GM21381 (cell line): ENCODE results near the gene CEP89.
"Not testable (repeated sequence)": the region's sequence is repeated elsewhere in the genome, so short reads cannot be mapped to it uniquely, and the experiment has no call there.

Experiments
- ATAC-seq: cut with Tn5 transposase; IDR thresholded peaks from one replicate; pipeline ENCODE4 v1.9.1; 2021; ENCODE audit warnings: mild to moderate bottlenecking, moderate library complexity; ENCODE audit not compliant: unreplicated experiment

Gene CEP89

GRCh38 chr19:32848035-32848434 lies 123.7 kb downstream of the CEP89 start:
- ATAC-seq: not testable (repeated sequence)

GRCh38 chr19:32843716-32844245 lies 128.0 kb downstream of the CEP89 start:
- ATAC-seq: no peak

- no peak for ATAC-seq
These were observed 129.7 kb downstream of the CEP89 start for GRCh38 chr19:32842061-32842460.

- no peak for ATAC-seq
These were observed 134.2 kb downstream of the CEP89 start for GRCh38 chr19:32837531-32837930.

GRCh38 chr19:32833388-32833787 lies 138.4 kb downstream of the CEP89 start:
- not testable (repeated sequence) for ATAC-seq

GRCh38 chr19:32832825-32833224 lies 138.9 kb downstream of the CEP89 start:
- not testable (repeated sequence) for ATAC-seq

- ATAC-seq: not testable (repeated sequence)
These were observed 139.7 kb downstream of the CEP89 start for GRCh38 chr19:32832094-32832493.

- ATAC-seq: no peak
These were observed 140.1 kb downstream of the CEP89 start for GRCh38 chr19:32831611-32832010.

GRCh38 chr19:32830231-32831014 lies 141.3 kb downstream of the CEP89 start:
- ATAC-seq: no peak

- ATAC-seq: no peak
These were observed 142.3 kb downstream of the CEP89 start for GRCh38 chr19:32829345-32829896.

- ATAC-seq: no peak
These were observed 143.0 kb downstream of the CEP89 start for GRCh38 chr19:32828643-32829344.

GRCh38 chr19:32828139-32828538 lies 143.6 kb downstream of the CEP89 start:
- no peak for ATAC-seq
